SW 1271 (cell line): Measurements from ENCODE around the gene SPINK6.

Experiments
- DNase-seq, 2 experiments: peaks; one replicate each; lab custom pipeline; 2025; lab: John Stamatoyannopoulos, UW

The SPINK6 gene, protein sequence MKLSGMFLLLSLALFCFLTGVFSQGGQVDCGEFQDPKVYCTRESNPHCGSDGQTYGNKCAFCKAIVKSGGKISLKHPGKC

DNA sequence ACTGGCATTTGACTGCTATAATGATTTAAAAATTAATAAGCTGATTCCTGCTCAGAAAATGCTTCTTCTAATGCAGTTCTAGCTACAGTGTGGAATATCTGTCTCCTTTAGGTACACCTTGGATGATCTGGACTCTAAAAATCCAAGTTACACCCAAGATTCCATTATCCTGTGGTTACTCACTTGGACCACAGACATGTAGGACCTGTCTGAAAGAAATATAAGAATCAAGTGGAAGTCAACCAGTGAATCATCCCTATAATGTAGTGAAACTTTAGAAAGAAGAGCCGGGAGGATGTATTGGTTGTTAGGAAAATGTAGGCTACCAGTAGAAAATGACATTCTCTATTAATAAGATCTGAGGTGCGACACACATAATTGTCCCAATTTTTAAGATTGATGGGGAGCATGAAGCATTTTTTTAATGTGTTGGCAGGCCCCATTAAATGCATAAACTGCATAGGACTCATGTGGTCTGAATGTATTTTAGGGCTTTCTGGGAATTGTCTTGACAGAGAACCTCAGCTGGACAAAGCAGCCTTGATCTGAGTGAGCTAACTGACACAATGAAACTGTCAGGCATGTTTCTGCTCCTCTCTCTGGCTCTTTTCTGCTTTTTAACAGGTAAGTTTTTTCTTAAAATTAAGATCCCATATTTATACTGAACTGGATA, at the start of gene SPINK6:
SPINK6 (plus strand) TSS at position 512 of the 673 bp plus-strand sequence; CDS start at position 567, 55 bp downstream.
- no peak for DNase-seq

DNA sequence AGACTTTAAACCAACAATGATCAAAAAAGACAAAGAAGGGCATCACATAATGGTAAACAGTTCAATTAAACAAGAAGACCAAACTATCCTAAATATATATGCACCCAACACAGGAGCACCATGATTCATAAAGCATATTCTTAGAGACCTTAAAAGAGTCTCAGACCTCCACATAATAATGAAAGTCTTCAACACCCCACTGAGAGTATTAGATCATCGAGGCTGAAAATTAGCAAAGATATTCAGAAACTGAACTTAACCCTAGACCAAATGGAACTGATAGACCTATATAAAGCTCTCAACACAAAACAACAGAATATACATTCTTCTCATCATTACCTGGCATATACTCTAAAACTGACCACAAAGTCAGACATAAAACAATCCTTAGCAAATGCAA, 46.2 kb upstream of the SPINK6 start:
- DNase-seq, result no peak

DNA sequence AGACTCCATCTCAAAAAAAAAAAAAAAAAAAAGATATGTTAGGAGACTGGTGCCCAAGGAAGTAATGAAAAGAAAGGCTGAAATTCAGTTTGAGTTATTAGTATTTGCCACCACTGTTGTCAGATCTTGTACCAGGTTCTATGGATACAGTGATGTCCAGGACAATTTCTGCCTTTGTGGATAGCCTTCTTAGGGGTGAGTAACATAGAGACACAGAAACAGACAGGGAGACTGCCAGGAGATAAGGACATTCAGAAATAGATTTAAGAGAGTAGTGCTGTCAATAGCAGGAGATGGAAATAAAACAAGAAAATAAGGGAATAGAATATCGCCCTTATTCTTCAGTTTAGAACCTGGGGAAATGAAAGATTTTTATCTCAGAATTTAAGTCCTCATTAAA, 40.8 kb upstream of the SPINK6 start:
- DNase-seq, result no peak

DNA sequence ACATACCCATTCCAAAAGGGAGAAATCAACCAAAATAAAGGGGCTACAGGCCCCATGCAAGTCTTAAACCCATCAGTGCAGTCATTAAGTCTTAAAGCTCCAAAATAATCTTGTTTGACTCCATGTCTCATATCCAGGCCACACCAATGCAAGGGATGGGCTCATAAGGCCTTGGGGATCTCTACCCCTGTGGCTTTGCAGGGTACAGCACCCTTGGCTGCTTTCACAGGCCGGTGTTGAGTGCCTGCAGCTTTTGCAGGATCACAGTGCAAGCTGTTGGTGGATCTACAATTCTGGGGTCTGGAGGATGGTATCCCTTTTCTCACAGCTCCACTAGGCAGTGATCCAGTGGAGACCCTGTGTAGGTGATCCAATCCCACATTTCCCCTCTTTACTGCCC, 39.5 kb upstream of the SPINK6 start:
- DNase-seq, result no peak

DNA sequence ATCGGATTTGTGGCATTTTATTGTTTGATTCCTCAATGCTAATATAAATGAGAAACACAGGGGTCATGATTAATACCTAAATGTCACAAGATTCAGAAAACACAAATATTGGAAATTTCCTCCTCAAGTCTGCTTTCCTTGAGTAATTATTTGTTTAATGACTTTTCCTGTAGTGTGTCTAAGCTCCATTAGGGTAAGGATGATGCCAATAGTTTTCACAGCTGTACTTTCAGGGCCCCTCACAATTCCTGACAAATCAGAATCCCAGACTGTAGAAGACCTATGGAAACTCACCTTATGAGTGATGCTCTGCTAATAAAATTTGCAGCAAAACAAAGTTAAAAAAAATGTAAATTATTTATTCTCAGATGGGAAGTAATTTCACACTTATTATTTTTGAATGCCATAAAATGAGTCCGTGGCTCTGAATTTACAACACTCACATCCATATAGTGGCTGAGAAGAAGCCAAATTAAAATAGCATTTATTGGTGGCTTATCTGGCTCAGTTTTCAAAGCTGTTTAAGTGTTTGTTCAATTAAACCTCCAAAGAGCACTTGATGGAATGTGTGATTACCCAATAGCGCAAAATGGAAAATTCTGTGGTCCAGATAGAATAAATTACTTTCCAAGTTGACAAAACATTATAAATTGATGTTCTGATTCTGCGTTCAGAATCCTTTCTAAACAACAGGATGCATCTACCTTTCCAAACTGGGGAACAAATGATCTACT, 36.1 kb upstream of the SPINK6 start:
- DNase-seq, result no peak

DNA sequence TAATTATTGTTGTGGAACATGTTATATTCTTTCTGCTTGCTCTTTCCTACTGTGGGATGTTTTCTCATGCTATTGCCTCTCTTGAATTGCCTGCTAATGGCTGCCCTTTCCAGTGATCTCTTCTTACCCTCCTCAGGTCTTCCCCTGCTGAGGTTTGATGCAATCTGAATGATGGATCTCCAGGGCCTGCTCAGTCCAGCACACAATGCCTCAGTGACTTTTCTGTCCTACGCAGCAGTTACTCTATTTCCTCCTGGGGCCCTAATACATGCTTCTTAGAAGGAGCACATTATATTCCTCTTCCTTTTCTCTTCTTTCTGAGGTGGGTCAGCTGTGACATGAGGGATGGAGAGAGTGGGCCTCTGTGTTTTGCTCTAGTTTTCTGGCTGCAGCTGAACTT, 34.6 kb upstream of the SPINK6 start, which contains the start of gene SPINK14:
SPINK14 (plus strand) TSS at position 301 of the 400 bp plus-strand sequence. CDS start 1,187 bp downstream, outside the sequence.
- DNase-seq, result no peak

DNA sequence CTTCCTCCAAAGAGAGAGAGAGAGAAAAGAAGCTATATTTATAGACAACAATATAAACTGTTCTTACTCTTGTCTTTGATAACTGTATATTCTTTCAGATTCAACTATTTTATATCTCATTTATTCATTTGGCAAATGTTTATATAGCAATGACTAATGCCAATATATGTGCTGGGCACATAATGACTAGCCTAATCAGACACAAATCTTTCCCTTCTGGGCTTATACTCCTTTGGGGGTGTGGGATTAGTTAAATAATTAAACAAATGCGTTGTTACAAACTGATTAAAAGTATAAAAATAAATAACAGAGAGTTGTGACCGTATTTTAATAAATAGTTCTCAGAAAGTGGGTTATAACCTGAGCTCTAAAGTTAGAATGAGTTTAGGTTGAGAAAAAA, 30.5 kb upstream of the SPINK6 start:
- DNase-seq, result no peak

DNA sequence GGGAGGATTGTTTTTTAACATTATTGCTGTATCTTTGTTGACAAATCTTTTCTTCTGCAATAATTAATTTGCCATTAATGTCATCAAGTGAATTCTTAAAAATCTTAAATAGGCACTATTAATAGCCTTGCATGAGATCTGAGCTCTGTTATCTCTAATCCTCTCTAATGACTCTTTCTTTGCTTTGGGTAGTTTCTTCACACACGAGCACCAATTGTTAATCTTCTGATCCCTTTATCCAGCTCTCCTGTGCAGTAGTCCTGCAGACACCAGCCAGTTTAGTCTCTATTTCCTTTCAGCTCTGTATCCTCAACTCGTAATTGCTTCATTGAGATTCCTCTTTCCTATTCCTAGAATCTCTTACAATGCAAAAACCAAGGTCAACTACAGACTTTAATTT, 26.4 kb upstream of the SPINK6 start:
- no peak for DNase-seq

DNA sequence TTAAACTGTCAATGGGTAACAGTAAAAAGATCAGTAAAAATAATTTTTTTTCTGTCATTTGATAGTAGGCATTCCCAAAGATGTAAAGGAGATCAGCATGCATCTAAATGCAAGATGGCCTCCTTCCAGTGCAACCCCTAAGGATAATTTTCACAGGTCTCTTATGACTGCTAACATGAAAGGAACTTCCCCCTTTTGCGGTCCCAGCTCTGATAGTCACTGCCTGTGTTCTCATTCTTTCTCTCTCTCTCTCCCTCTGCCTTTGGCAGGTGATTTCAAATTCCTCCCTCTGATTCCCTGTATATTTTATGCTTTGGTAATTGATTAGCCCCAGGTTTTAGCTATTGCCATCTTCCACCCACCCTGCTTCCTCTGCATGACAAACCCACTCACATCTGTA, 25.6 kb upstream of the SPINK6 start:
- DNase-seq, result no peak

DNA sequence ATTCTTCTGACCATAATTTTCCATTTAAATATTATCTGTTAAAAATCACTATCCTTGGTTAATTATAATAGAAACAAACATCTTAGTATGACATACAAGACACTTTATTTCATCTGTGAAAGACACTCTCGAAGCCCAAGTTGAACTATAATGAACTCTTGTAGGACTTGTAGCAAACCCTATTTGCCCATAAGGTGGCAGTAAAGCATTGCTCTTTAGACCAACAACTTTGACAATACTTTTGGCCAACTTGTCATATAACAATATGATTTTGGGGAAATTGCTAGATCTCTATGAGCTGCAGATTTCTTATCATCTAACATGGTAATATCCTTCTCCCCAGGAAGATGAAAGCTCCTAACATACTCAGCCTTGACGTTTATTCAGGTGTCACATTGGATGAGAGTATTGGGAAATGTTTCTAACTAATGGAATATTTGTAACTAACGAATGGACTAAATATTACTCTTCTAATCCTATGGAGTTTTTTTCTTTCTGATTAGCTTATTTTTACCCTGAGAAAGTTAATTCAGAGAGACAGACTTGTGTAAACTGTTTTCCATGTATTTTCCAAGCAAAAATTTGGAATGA, 23.5 kb upstream of the SPINK6 start:
- DNase-seq, result peak; percentile 13 to 58

DNA sequence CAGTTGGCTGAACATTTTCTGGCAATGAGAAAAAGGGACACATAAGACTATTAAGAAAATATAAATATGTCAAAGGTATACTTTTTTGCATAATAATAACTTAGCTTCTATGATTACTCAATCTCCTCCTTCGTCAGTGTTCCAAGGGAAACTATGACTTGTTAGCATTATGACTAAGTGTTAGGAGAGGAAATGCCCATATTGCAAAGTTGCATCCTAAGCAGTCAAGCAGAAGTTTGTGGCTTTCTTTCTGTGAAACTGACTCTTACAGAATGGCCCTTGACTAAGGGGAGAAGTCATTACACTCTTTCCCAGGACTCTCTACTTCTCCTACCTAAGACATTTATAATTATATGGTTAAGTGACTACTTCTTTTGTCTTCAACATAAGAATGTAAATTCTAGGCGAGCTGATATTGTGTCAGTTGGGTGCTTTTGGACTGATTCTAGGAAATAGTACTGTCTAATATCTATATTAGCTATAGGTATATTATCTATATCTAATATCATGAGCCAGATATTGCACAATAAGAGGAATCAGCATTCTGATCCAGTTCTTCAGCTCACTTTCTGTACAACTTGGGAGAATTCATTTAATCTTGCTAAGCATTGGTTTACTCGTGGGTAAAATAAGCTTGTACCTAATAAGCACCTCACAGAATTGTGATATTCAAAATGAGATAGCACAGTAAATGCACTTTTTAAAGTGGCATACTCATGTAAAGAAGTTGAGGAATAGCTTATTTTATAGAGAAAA, 16.4 kb upstream of the SPINK6 start:
- peak in 1 of 2 experiments; percentile 17 for DNase-seq

DNA sequence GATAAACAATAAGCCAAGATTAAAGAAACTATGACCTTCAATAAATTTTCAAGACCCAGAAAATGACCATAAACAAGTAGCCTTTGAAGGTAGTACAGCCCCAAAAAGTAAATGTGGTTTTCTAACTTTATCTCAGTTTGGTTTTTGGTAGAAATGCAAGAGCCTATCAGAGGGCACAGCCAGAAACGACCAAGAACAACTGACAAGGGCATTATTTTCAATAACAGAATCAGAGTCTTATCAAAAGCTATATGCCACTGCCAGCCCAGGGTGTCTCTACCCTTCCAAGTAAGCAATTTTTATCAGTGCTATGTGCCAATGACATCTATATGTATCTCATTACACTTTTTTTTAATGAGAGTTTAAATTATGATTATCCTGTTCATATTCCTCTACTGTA, 11.8 kb upstream of the SPINK6 start:
- DNase-seq, result no peak

DNA sequence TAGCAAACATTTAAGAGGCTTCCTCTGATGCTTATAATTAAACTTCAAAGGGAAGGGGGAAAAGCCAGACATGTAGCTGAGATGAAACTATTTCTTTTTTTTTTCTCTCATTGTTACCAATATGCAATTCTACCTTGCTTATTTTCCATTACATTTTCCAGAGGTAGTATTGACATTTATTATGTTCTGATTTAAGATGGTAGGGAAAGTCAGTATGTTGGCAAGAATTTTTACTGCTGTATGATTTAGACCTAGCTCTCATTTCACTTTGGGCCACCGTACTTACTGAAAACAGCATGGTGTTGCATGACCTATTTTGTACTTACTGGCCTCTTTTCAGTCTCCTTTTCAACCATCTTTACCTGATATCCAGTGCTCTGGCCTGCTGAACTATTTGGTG, 9.6 kb upstream of the SPINK6 start:
- no peak for DNase-seq

DNA sequence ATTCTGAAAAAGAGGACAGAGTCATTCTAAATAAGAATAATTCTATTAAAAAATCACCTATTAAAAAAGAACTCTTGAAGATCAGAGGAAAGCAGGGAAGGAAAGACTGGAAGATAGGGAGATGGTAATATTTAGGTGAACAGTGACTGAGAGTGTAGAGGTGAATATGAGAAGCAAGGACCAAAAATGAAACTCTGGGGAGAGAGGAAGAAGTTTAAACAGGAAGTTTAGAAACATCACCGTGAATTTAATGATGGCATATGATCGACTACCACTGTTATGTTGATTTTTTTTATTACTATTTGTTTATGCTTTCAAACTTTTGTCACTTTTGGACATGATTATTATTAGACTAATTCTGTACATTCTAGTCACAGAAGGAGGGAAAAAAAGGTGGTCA, 1.7 kb upstream of the SPINK6 start:
- no peak for DNase-seq

DNA sequence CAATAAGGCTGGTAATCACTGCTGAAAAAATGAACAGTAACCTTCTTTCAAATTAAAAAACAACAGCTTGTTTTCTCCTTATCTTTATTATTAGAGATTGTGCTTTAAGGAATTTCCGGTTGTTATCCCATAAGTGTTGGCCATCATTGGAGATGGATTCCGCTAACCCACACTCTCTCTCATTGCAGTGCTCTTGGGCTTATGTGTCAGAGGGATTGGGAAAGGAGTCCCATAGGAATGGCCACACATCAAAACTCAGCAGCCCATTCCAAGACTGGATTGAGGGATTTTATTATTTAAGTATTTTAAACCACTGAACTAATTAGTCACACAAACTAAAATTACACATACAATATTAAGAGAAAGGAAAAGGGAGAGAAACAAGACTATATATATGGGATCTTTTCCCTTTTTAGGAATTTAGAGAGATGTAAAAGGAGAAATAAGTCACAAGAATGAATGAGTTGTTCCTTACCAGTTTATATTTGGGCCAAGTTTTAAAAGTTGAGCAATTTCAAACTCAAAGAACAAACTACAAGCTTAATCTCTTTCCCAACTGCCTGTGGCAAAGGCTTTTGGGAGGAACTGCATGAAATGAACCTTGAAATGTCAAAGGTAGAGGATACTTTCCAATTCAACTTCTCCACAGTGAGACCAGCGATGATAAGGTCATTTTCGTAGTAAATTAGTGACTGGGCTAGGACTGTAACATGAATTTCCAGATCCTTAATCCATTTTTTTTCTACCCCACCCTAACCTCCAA, 2.4 kb downstream of the SPINK6 start:
- DNase-seq, result no peak

DNA sequence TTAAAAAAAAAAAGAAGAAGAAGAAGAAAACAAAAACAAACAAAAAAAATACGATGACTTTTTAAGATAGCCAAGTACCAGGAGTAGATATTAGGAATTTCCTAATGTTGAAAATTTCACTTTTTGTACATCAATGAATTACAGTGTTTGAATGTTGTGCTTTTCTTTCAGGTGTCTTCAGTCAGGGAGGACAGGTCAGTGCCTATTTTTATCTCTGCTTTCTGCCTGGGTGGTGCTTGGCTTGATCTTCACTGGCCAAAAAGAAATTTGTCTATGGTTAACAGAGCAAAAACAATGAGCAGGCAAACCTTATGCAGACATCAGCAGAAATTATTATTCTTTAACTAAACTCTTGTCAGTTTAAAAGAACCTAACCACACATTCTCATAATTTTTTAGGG, 3.0 kb downstream of the SPINK6 start:
- DNase-seq, result no peak

DNA sequence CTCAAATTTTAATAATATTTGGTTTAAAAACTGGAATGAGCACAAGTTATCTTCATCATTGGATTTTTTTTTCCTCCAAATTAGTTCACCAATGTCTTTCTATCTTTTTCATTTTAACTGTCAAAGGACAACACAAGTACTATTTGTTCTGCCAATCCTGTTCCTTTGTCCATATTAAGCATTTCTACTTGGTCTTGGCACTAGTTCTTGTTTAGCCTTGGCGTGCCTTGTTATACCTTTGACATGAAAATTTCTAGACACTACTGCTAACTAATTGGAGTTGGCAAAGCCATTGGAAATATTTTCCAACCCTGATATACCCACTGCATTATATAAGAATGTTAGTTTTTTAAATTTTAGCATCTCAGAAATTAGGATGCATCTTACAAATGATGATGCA, 3.8 kb downstream of the SPINK6 start:
- no peak for DNase-seq

DNA sequence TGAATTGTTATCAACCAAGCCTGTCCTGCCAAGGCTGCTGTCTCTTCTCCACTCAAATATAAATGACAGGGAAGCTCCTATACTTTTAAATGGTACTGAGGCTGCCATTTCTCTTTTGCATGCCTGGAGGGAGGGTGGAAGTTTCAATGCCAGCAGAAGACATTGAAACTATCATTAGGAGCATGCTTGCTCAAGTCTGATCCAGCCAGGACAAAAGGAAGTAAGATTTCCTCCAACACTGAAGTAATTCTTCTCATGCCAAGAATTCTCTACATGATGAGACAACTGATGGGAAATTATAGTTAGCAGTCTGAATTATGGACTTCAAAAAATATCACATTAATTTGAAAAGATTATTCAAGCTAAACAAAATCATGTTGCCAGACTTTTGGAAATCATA, 5.4 kb downstream of the SPINK6 start:
- no peak for DNase-seq

DNA sequence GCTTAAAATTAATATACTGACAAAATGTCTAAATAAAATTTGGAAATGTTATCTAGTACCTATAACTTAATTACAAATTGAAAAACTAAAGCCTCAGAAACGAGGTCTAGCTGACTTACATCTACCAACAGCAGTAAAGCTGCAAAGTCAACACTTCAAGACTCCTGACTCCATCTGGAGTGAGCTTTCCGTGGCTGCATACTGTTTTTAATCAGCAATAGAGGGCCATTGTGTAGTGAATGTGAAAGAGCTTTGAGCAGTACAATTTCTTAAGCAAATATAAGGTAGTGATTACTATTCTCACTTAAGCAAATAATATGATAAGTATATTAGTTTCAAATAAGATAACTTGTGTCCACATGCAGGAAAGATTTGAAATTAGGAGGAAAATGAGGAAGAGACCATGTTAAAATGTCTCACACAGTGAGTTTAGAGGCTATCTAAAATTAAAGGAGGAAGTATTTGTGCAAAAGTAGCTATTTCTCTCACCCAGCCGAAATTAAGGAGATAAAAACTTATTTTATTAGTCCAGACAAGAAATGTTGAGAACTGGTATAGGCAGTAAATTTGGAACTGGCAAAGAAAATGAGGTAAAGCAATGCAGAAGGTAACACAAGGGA, 6.4 kb downstream of the SPINK6 start:
- no peak for DNase-seq

DNA sequence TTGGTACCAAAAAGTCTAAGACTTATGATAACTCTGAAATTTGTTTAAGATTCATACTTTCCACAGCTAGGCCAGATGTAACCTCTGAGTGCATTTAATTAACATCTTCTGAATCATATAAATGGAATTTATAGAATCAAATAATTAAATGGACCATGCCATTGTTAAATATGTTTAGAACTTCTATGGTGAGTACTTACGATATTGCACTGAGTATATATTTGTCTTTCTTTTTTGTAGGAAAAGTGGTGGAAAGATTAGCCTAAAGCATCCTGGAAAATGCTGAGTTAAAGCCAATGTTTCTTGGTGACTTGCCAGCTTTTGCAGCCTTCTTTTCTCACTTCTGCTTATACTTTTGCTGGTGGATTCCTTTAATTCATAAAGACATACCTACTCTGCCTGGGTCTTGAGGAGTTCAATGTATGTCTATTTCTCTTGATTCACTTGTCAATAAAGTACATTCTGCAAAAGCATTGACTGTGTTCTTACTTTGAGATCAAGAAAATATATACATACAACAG, 11.9 kb downstream of the SPINK6 start:
- DNase-seq, result no peak

DNA sequence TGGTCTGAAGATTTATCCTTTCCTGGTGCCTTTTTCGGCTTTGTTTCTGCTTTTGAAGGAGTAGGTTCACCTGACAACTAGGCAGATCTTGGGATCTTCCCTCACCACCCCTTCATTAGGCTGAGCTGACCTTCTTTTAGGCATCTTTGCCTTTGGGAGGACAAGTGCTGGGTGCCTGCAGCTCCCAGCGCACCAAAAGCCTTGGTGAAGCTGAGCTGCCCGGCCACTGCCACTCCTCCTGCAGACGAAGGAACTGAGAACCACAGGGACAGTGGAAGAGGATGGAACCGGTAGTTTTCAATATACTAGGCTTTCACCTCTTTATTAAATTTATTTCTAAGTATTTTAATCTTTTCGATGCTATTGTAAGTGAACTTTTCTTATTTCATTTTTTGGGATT, 18.7 kb downstream of the SPINK6 start:
- DNase-seq, result no peak
